K562 (cell line): ENCODE data around the gene SPOCK2. TPM values are rescaled to one million over a fixed set of nuclear protein-coding genes. Genes with fewer than 3 reads are reported as not detected.

ENCODE experiments used
- ATAC-seq: fragments of 200-7000 bp; cut with Tn5 transposase; 3 replicates; pipeline ENCODE4 v1.9.1; 2020; ENCODE audit warnings: moderate library complexity
- BruUV-seq: library from RNA; stranded (reverse); fragments of 400-500 nt; replicated peaks from 2 replicates; lab custom pipeline; 2021; lab: Mats Ljungman, UMichigan
- CTCF ChIA-PET: fragments of 300-600 bp; formaldehyde crosslinking; extraction: SDS; loops from one replicate; lab custom pipeline; 2021; ENCODE audit warnings: low intra/inter-chr PET ratio; lab: Yijun Ruan, JAX
- POLR2A ChIA-PET: fragments of 300-600, 350-650 bp; sonication (Branson Sonifier 250); formaldehyde crosslinking; extraction: SDS; loops from one replicate; lab custom pipeline; 2021; ENCODE audit warnings: antibody characterized with exemption, inconsistent platforms; lab: Yijun Ruan, JAX
- DNase-seq, 4 experiments: peaks; one replicate each; pipeline versions ENCODE4 v3.0.0 to v3.0.0-alpha.2; 2011 to 2018; ENCODE audit warnings: low spot score in 3 of 4, mixed read lengths in 3 of 4; ENCODE audit errors: extremely low read depth in 1 of 4
- FAIRE-seq: peaks from 2 replicates; lab custom pipeline; 2011; peaks lifted over from hg19 to GRCh38; lab: Jason Lieb, UNC
- H2AFZ ChIP-seq: 2 replicates; pipeline ENCODE4 v1.6.0; 2011; ENCODE audit warnings: low read depth, low read length, control low read depth, inconsistent platforms
- H3K27ac ChIP-seq: fragments of 200-600 bp; 3 replicates; pipeline ENCODE4 v1.8.0; 2011; ENCODE audit warnings: low read depth, mild to moderate bottlenecking, control low read depth, inconsistent platforms, low read length, moderate library complexity, mixed read lengths; ENCODE audit errors: extremely low read depth
- H3K27me3 ChIP-seq, 2 experiments: fragments of 300-600 bp in 1 of 2; 2 replicates in 1 of 2; 3 replicates in 1 of 2; pipeline versions ENCODE4 v1.6.0 to v1.8.0; 2011; ENCODE audit warnings: inconsistent platforms in 2 of 2, low read length in 2 of 2, mild to moderate bottlenecking in 1 of 2, mixed read lengths in 1 of 2, moderate library complexity in 1 of 2; ENCODE audit not compliant: control insufficient read depth in 2 of 2, insufficient read depth in 2 of 2
- H3K36me3 ChIP-seq: fragments of 300-600 bp; 3 replicates; pipeline ENCODE4 v1.8.0; 2011; ENCODE audit warnings: mild to moderate bottlenecking, low read length, inconsistent platforms; ENCODE audit not compliant: control insufficient read depth, insufficient read depth
- H3K4me1 ChIP-seq, 2 experiments: fragments of 200-600 bp in 1 of 2; replicated peaks in 1 of 2; 2 replicates in 1 of 2; 3 replicates in 1 of 2; pipeline versions ENCODE4 v1.5.1 to v1.8.0; 2011; ENCODE audit warnings: inconsistent platforms in 2 of 2, low read length in 2 of 2, mild to moderate bottlenecking in 1 of 2, mixed read lengths in 1 of 2, moderate library complexity in 1 of 2; ENCODE audit not compliant: control insufficient read depth in 2 of 2, insufficient read depth in 2 of 2
- H3K4me2 ChIP-seq: 2 replicates; pipeline ENCODE4 v1.6.1; 2011; ENCODE audit warnings: low read length, control low read depth, inconsistent platforms, mixed read lengths; ENCODE audit not compliant: insufficient read depth
- H3K4me3 ChIP-seq: fragments of 200-600 bp; sonication (generic), shearing (Covaris generic); 2 replicates; pipeline ENCODE4 v1.5.1; 2016; ENCODE audit warnings: control low read depth, inconsistent platforms
- H3K79me2 ChIP-seq: fragments of 200-600 bp; 3 replicates; pipeline ENCODE4 v1.8.0; 2011; ENCODE audit warnings: low read length, inconsistent platforms; ENCODE audit not compliant: control insufficient read depth, insufficient read depth
- H3K9ac ChIP-seq, 2 experiments: 2 replicates each; pipeline versions ENCODE4 v1.6.0 to v1.6.1; 2011; ENCODE audit warnings: low read depth in 2 of 2, low read length in 2 of 2, control low read depth in 1 of 2, inconsistent platforms in 1 of 2, mild to moderate bottlenecking in 1 of 2, mixed read lengths in 1 of 2; ENCODE audit not compliant: insufficient read depth in 1 of 2
- H3K9me1 ChIP-seq: one replicate; pipeline ENCODE4 v1.6.0; 2011; ENCODE audit warnings: inconsistent platforms, mild to moderate bottlenecking, low read length, moderate library complexity; ENCODE audit not compliant: control insufficient read depth, insufficient read depth
- H3K9me3 ChIP-seq: replicated peaks from 2 replicates; pipeline ENCODE4 v1.5.1; 2011; ENCODE audit warnings: low read depth, low read length, inconsistent platforms; ENCODE audit not compliant: control insufficient read depth, insufficient read depth
- H4K20me1 ChIP-seq: replicated peaks from 2 replicates; pipeline ENCODE4 v1.6.1; 2011; ENCODE audit warnings: low read length, inconsistent platforms, mixed read lengths; ENCODE audit not compliant: control insufficient read depth, insufficient read depth
- FOXP1 ChIP-seq: sonication (generic); formaldehyde crosslinking; IDR thresholded peaks from 2 replicates; pipeline ENCODE4 v1.8.0; 2022; ENCODE audit warnings: mild to moderate bottlenecking, missing genetic modification reagents
- TEAD4 ChIP-seq, 2 experiments: sonication (generic) in 1 of 2; formaldehyde crosslinking in 1 of 2; IDR thresholded peaks; 2 replicates each; pipeline versions ENCODE4 v1.6.1 to v1.8.0; 2012 to 2022; ENCODE audit warnings: borderline replicate concordance in 1 of 2, inconsistent platforms in 1 of 2, low read length in 1 of 2, mild to moderate bottlenecking in 1 of 2, missing genetic modification reagents in 1 of 2
- ZNF133 ChIP-seq: fragments of 250-450 bp; sonication (Bioruptor Pico); IDR thresholded peaks from 2 replicates; pipeline ENCODE4 v1.4.0; 2020; ENCODE audit warnings: mild to moderate bottlenecking
- ZNF586 ChIP-seq: fragments of 450-650 bp; formaldehyde crosslinking; conservative IDR thresholded peaks from 2 replicates; pipeline ENCODE4 v1.4.0; 2020; ENCODE audit warnings: mild to moderate bottlenecking, moderate library complexity
- WGBS: fragments of 100-300 bp; shearing (Covaris generic); methylation state at CpG from one replicate; pipeline ENCODE4 v1.1.6; 2016; ENCODE audit warnings: low coverage, mixed read lengths; ENCODE audit not compliant: insufficient coverage; ENCODE audit errors: missing lambda C conversion rate; 5-methylcytosine and 5-hydroxymethylcytosine counted together
- in situ Hi-C: fragments of 300-500 bp; cut with MboI; formaldehyde crosslinking; loops from 4 replicates; pipeline ENCODE4 v1.15.0; 2018; ENCODE audit warnings: inconsistent platforms, mixed read lengths
- intact Hi-C: fragments of 100-400 bp; cut with micrococcal nuclease; formaldehyde crosslinking; loops from 2 replicates; pipeline ENCODE4 v1.14.2; 2022
- polyA plus RNA-seq, 8 experiments: library from polyadenylated mRNA; depleted of rRNA in 4 of 8; stranded (reverse) in 5 of 8; unstranded in 3 of 8; fragments of >200 nt; fragmentation: Nextera tagmentation in 2 of 8; fragmentation: Illumina TruSeq in 1 of 8; extraction: Ambion mirVana in 2 of 8; extraction: Trizol in 1 of 8; gene quantifications; 2 replicates each; pipeline versions ENCODE4 v1.2.1 to v1.2.3, GENCODE V29; 2011 to 2014; ENCODE audit warnings: inconsistent platforms in 1 of 8, missing spikeins in 1 of 8
- total RNA-seq, 7 experiments: library from RNA; depleted of rRNA in 6 of 7; stranded (reverse); fragments of >200 nt in 6 of 7; fragmentation: Illumina TruSeq in 2 of 7; extraction: Trizol in 2 of 7; gene quantifications; 2 replicates each; pipeline versions ENCODE4 v1.2.1 to v1.2.3, GENCODE V29; 2011 to 2021; ENCODE audit warnings: low replicate concordance in 1 of 7

SPOCK2 gene
- total and polyA plus RNA-seq, 9 of the 15 experiments (the other 6 are each of a cell fraction or from before 2014, with no cell fraction given): 0.04 to 0.86 (median 0.11) TPM; not detected in 2

GRCh38 chr10:72066318-72067284 is 21.8 kb downstream of the SPOCK2 start:
- ChIA-PET CTCF (no interaction called here), POLR2A (interaction anchor here (0.6 to 1.3 kb wide), 11 partner anchors 8 to 255 kb away, joined by 3 to 4 read pairs (median 3); partner anchors contain the start of gene DDIT4)
- in situ Hi-C loops (loop anchor here (10.0 kb wide), 1 partner anchor 268 kb away; no protein-coding TSS in a partner anchor), intact Hi-C loops (no loop called here)
- H2AFZ ChIP-seq: no peak overlapping the region; the same call in 1 of the 2 replicates
- BruUV-seq: no TSS peak
- H3K27me3 ChIP-seq: peaks cover 8 to 16% of the 10 kb centered on the region in 2 experiments; a peak in 4 of 5 replicates
- H3K9ac ChIP-seq: peak overlapping the region in 1 of 2 experiments; percentile 15; a peak in 1 of 4 replicates
- H3K27ac ChIP-seq: no peak overlapping the region
- H3K4me3 ChIP-seq: no peak overlapping the region
- no peak for TF ChIP-seq ZNF586 (CRISPR knock-in tag)
- no peak for TF ChIP-seq TEAD4 (IDR thresholded peaks at IDR 0.05; ENCODE audit: low read length)
- no peak for TF ChIP-seq TEAD4 (CRISPR knock-in tag; IDR thresholded peaks at IDR 0.05; ENCODE audit: borderline replicate concordance)
- no peak for TF ChIP-seq ZNF133 (CRISPR knock-in tag)
- TF ChIP-seq FOXP1 (CRISPR knock-in tag): no peak
- no peaks in the 10 kb centered on the region for H3K36me3 ChIP-seq
- no peak overlapping the region for H3K4me2 ChIP-seq
- H3K9me1 ChIP-seq: peaks cover 5% of the 10 kb centered on the region
- H3K9me3 ChIP-seq: no peaks in the 10 kb centered on the region
- DNase-seq (no peak), ATAC-seq (no peak), FAIRE-seq (no peak)
- H3K4me1 ChIP-seq: peaks cover 0 to 26% of the 10 kb centered on the region in 2 experiments; a peak in 1 of 5 replicates
- 25% methylated on average over 18 of the region's 18 CpGs for WGBS
- no peaks in the 10 kb centered on the region for H4K20me1 ChIP-seq
- no peaks in the 10 kb centered on the region for H3K79me2 ChIP-seq
